Effector memory CD8-positive, alpha-beta T cell (primary cell): ENCODE data around the gene BRS3.

Experiments
- ATAC-seq: fragments of 150-1000 bp; cut with Tn5 transposase; replicated peaks from 2 replicates; pipeline ENCODE4 v1.10.0; 2021; ENCODE audit warnings: mild to moderate bottlenecking, moderate library complexity
- DNase-seq, 3 experiments: peaks; one replicate each; pipeline ENCODE4 v3.0.0; 2021
- H3K27ac Mint-ChIP-seq, 2 donors: one replicate each; pipeline ENCODE4 v1.8.0; 2022; ENCODE audit warnings: mild to moderate bottlenecking in 2 of 2, mixed read lengths in 2 of 2, moderate library complexity in 2 of 2
- H3K27me3 Mint-ChIP-seq, 2 donors: one replicate each; pipeline ENCODE4 v1.8.0; 2022; ENCODE audit warnings: mixed read lengths in 2 of 2
- H3K36me3 Mint-ChIP-seq: one replicate; pipeline ENCODE4 v1.8.0; 2022; ENCODE audit warnings: mild to moderate bottlenecking, moderate library complexity, mixed read lengths; ENCODE audit not compliant: insufficient read depth
- H3K4me1 Mint-ChIP-seq, 2 donors: one replicate each; pipeline ENCODE4 v1.8.0; 2022; ENCODE audit warnings: low read depth in 2 of 2, mixed read lengths in 2 of 2
- H3K4me3 Mint-ChIP-seq, 2 donors: one replicate each; pipeline ENCODE4 v1.8.0; 2022; ENCODE audit warnings: mild to moderate bottlenecking in 2 of 2, mixed read lengths in 2 of 2, moderate library complexity in 2 of 2
- H3K9me3 Mint-ChIP-seq, 2 donors: one replicate each; pipeline ENCODE4 v1.8.0; 2022; ENCODE audit warnings: mixed read lengths in 2 of 2

Gene BRS3

GRCh38 chrX:136468391-136469103 is 19.2 kb upstream of the BRS3 start:
- Mint-ChIP-seq H3K27ac (no peak overlapping the region), H3K9me3 (no peaks in the 10 kb centered on the region), H3K4me1 (no peaks in the 10 kb centered on the region), H3K4me3 (no peak overlapping the region), H3K36me3 (no peaks in the 10 kb centered on the region), H3K27me3 (no peaks in the 10 kb centered on the region)
- DNase-seq: no peak
- ATAC-seq: no peak

GRCh38 chrX:136473663-136474062 is 14.1 kb upstream of the BRS3 start:
- H3K27ac Mint-ChIP-seq: no peak overlapping the region
- H3K9me3 Mint-ChIP-seq: no peaks in the 10 kb centered on the region
- H3K27me3 Mint-ChIP-seq: peaks cover 0 to 7% of the 10 kb centered on the region in 2 donors
- no peak for DNase-seq
- ATAC-seq: no peak
- no peaks in the 10 kb centered on the region for H3K4me1 Mint-ChIP-seq
- H3K36me3 Mint-ChIP-seq: no peaks in the 10 kb centered on the region
- H3K4me3 Mint-ChIP-seq: no peak overlapping the region

DNA sequence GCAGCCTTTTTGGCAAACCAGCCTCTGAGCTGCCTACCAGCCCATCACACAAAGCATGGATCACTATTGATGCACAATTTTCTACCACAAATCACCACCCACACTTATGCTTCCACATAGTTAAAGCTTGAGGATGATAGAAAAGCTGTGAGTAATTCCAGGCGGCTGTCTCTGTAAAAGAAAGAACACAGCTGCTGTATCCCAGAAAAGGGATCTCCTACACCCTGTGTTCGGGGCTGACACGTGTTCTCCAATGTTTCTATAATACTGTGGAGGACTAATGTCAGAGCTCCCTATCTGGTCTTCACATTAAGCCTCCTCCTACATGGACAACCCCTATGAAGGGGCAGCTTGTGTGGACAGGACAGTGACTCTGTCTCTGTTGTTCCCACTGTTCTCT is 12.5 kb upstream of the BRS3 start:
- Mint-ChIP-seq H3K27ac (no peak overlapping the region), H3K27me3 (peaks cover 0 to 7% of the 10 kb centered on the region in 2 donors), H3K4me3 (no peak overlapping the region), H3K4me1 (no peaks in the 10 kb centered on the region), H3K36me3 (no peaks in the 10 kb centered on the region), H3K9me3 (no peaks in the 10 kb centered on the region)
- DNase-seq (no peak), ATAC-seq (no peak)

DNA sequence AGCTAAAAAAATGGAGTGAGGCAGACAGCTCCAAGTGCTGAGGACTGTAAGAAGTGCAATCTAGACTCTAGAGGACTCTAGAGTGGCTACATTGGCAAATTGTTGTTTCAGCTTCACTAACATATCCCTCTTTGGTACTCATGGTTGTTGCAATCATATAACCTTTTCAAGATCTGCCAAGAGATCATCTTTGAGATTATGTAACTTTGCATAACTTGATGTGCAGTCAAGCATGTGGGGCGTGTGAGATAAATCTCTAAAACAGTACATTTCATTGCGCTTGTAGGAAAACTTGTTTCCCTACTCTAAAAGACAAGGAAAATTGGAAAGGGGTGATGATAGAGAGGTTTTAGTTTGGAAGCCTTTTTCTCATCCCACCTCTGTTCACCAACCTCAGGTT is 11.2 kb upstream of the BRS3 start:
- Mint-ChIP-seq H3K4me3 (no peak overlapping the region), H3K27me3 (peaks cover 0 to 7% of the 10 kb centered on the region in 2 donors), H3K9me3 (no peaks in the 10 kb centered on the region), H3K36me3 (no peaks in the 10 kb centered on the region), H3K4me1 (no peaks in the 10 kb centered on the region), H3K27ac (no peak overlapping the region)
- DNase-seq (no peak), ATAC-seq (no peak)

DNA sequence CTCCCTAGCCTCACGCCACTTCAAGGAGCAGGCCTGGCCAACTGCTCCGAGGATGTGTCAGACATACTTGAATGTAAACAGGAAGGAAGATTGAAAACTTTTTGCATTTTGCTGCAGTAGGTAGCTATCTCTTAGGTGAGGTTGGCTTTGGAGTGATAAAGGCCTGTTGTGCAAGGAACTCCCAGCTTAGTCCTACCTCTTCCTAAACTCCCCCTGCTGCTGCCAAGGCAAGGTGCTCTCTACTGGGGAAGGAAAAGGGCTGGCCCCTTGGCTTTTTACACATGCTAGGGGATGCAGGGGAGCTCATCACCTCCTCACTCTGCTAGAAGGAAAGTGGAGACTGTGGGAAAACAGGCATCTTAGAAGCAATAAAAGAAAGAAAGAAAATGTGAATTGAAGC is 10.7 kb upstream of the BRS3 start:
- peaks cover 0 to 7% of the 10 kb centered on the region in 2 donors for H3K27me3 Mint-ChIP-seq
- H3K4me1 Mint-ChIP-seq: no peaks in the 10 kb centered on the region
- H3K9me3 Mint-ChIP-seq: no peaks in the 10 kb centered on the region
- no peak overlapping the region for H3K27ac Mint-ChIP-seq
- DNase-seq (no peak), ATAC-seq (no peak)
- H3K4me3 Mint-ChIP-seq: no peak overlapping the region
- no peaks in the 10 kb centered on the region for H3K36me3 Mint-ChIP-seq

DNA sequence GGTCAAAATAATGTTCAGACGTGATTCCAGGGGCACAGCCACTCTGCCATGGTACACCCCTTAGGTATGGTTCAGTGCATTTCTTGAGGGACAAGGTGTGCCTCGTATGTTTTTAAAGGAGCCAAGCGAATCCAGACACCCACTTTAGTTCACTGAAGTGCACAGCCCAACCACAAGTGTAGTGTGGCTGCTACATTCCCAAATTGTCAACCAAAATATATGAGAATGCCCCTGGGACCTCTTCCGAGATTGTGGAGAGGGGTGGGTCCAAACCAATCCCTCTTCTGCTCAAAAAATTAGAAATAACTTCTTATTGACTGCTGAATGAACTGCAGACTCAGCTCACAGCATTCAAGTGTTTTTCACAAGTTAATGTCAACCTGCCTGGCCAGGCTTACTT is 7.4 kb upstream of the BRS3 start:
- Mint-ChIP-seq H3K27me3 (peaks cover under 1 to 14% of the 10 kb centered on the region in 2 donors), H3K36me3 (no peaks in the 10 kb centered on the region), H3K9me3 (no peaks in the 10 kb centered on the region), H3K27ac (no peak overlapping the region), H3K4me1 (no peaks in the 10 kb centered on the region), H3K4me3 (no peak overlapping the region)
- DNase-seq: no peak
- no peak for ATAC-seq

GRCh38 chrX:136488706-136489105 is 959 bp downstream of the BRS3 start:
- H3K27ac Mint-ChIP-seq: no peak overlapping the region
- no peak overlapping the region for H3K4me3 Mint-ChIP-seq
- DNase-seq (no peak), ATAC-seq (no peak)
- H3K27me3 Mint-ChIP-seq: peaks cover 33 to 53% of the 10 kb centered on the region in 2 donors
- H3K4me1 Mint-ChIP-seq: no peaks in the 10 kb centered on the region
- no peaks in the 10 kb centered on the region for H3K36me3 Mint-ChIP-seq
- no peaks in the 10 kb centered on the region for H3K9me3 Mint-ChIP-seq

DNA sequence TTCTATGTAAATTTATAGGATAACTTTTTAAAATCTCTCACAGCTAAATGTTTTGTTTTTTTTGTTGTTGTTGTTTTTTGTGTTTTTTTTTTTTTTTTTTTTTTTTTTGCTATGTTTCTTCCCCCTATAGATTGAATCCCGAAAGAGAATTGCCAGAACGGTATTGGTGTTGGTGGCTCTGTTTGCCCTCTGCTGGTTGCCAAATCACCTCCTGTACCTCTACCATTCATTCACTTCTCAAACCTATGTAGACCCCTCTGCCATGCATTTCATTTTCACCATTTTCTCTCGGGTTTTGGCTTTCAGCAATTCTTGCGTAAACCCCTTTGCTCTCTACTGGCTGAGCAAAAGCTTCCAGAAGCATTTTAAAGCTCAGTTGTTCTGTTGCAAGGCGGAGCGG is 4.1 kb downstream of the BRS3 start:
- H3K4me1 Mint-ChIP-seq: no peaks in the 10 kb centered on the region
- peaks cover 21 to 41% of the 10 kb centered on the region in 2 donors for H3K27me3 Mint-ChIP-seq
- no peak overlapping the region for H3K27ac Mint-ChIP-seq
- no peak overlapping the region for H3K4me3 Mint-ChIP-seq
- DNase-seq (no peak), ATAC-seq (no peak)
- H3K9me3 Mint-ChIP-seq: no peaks in the 10 kb centered on the region
- H3K36me3 Mint-ChIP-seq: peaks cover 6% of the 10 kb centered on the region

DNA sequence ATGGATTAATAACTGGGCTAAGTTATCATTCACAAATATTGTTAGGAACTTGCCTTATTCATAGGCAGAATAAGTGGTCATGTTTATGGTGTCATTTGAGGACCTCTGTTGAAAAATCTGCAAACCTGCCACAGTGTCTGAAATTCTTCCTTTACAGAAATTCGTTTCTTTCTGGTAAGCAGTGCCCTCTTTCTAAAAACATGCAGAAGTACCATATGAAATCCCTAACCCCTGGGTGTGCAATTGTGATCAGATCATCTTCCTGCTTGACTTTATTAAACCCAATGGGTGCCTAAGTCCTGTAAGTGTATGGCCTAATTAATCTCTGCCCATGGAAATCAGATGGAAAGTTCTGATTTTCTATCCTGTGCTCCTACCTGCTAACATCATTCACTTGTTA is 5.3 kb downstream of the BRS3 start:
- no peak overlapping the region for H3K27ac Mint-ChIP-seq

DNA sequence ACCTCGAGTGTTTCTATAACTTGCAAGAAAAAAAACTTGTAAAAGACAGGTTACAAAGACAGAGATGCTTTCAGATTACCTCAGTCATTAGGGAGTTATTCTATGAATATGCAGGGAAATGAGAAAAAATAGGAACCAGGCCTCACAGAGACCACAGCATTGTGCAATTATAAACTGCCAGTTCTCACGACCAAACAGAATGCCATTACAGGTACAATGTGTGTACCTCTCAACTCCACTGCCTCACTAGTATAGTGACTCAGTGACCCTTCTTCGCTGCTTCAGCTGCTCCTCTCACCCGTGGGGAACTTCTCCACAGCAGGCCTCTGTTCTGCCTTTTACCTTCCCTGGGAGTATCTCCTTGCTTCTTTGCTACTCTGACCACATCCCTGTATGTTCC is 7.3 kb downstream of the BRS3 start:
- Mint-ChIP-seq H3K9me3 (no peaks in the 10 kb centered on the region), H3K4me3 (no peak overlapping the region), H3K27me3 (peaks cover 14 to 18% of the 10 kb centered on the region in 2 donors), H3K4me1 (peaks cover 9 to 10% of the 10 kb centered on the region in 2 donors), H3K36me3 (peaks cover 10% of the 10 kb centered on the region), H3K27ac (no peak overlapping the region)
- DNase-seq (no peak), ATAC-seq (no peak)

More for the DNA sequence above, 5.3 kb downstream of the BRS3 start:
- Mint-ChIP-seq H3K36me3 (peaks cover 6% of the 10 kb centered on the region), H3K4me1 (no peaks in the 10 kb centered on the region), H3K4me3 (no peak overlapping the region), H3K9me3 (no peaks in the 10 kb centered on the region), H3K27me3 (peaks cover 21 to 38% of the 10 kb centered on the region in 2 donors)
- DNase-seq: no peak
- no peak for ATAC-seq

GRCh38 chrX:136496186-136496763 is 8.5 kb downstream of the BRS3 start:
- peaks cover 7 to 9% of the 10 kb centered on the region in 2 donors for H3K27me3 Mint-ChIP-seq
- H3K27ac Mint-ChIP-seq: peak overlapping the region; percentile 92 to 95
- ATAC-seq (no peak), DNase-seq (no peak)
- peak overlapping the region; percentile 82 to 89 for H3K4me3 Mint-ChIP-seq
- no peaks in the 10 kb centered on the region for H3K9me3 Mint-ChIP-seq
- peaks cover 9 to 10% of the 10 kb centered on the region in 2 donors for H3K4me1 Mint-ChIP-seq
- peaks cover 23% of the 10 kb centered on the region for H3K36me3 Mint-ChIP-seq

DNA sequence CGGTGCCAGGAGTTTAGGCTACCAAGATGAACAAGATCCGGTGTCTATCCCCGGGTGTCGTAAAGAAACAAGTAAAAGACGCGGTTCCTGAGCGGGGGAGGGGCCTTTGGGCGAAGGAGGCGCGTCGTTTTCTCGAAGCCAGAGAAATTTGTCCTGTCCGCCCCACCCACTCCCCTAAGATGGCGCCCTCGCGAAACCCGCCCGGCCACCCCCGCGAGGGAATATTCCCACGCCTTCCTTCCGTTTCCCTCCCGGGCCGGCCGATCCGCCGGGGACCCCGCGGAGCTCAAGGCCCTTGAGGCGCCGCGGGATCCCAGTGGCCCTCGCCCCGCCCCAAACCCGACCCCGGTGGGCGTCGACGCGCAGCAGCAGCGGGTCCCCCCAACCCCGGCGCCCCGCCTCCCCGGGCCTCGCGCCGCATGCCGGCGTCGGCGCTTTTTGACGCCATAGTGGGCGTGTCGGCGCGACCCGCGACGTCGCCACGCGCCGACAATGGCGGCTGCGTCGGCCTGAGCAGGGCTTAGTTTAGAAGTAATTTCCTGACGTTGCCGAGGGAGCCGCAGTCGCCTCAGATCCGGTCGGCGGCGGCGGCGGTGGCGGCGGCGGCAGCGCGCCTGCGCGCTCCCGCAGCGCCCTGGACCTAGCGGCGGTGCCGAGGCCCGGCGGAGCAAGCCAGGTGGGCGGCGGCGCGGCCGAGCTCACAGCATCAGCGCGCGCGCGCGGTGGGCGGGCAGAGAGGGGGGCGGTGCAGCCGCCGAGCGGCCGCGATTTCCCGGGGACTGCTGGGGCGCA is 9.2 kb downstream of the BRS3 start:
- Mint-ChIP-seq H3K4me3 (peak overlapping the region; percentile 82 to 89), H3K27ac (peak overlapping the region; percentile 92 to 95), H3K9me3 (no peaks in the 10 kb centered on the region), H3K4me1 (peaks cover 9 to 10% of the 10 kb centered on the region in 2 donors), H3K27me3 (peaks cover 5% of the 10 kb centered on the region in 2 donors), H3K36me3 (peaks cover 28% of the 10 kb centered on the region)
- DNase-seq (peak; percentile 77 to 84 (median 82)), ATAC-seq (peak; percentile 77)

- Mint-ChIP-seq H3K4me3 (peak within 1 kb of the TSS; percentile 82 to 89), H3K36me3 (peaks cover 29% of the 10 kb centered on the region), H3K9me3 (no peaks in the 10 kb centered on the region), H3K4me1 (peaks cover 9 to 10% of the 10 kb centered on the region in 2 donors), H3K27me3 (no peaks in the 10 kb centered on the region), H3K27ac (peak within 1 kb of the TSS; percentile 92 to 95)
- ATAC-seq (no peak), DNase-seq (no peak)
These were observed 9.9 kb downstream of the BRS3 start, which contains the start of gene HTATSF1 for GRCh38 chrX:136497556-136498052. HTATSF1 (plus strand) TSS chrX:136497592; CDS start chrX:136497685, 93 bp downstream.
